HCT116 (cell line): Measurements from ENCODE around the gene FCER1G. TPM values are rescaled to one million over a fixed set of nuclear protein-coding genes. Genes with fewer than 3 reads are reported as not detected.

Experiments used
- ATAC-seq: fragments of 200-7000 bp; cut with Tn5 transposase; 2 replicates; pipeline ENCODE4 v1.9.1; 2020; ENCODE audit warnings: mild to moderate bottlenecking, moderate library complexity
- BruUV-seq: library from RNA; stranded (reverse); fragments of 400-500 nt; replicated peaks from 2 replicates; lab custom pipeline; 2021; lab: Mats Ljungman, UMichigan
- CTCF ChIA-PET: fragments of 300-600 bp; sonication (Branson Sonifier 250); formaldehyde crosslinking; loops from one replicate; lab custom pipeline; 2021; ENCODE audit warnings: antibody characterized with exemption; lab: Charles Lee
- POLR2A ChIA-PET: fragments of 300-600, 350-600 bp; sonication (Branson Sonifier 250); formaldehyde crosslinking; loops from one replicate; lab custom pipeline; 2021; ENCODE audit warnings: antibody characterized with exemption; lab: Charles Lee
- RAD21 ChIA-PET, 2 experiments: fragments of 300-600 bp; sonication (Branson Sonifier 250); formaldehyde crosslinking; loops; one replicate each; lab custom pipeline; 2023; ENCODE audit warnings: low total read pairs in 2 of 2; ENCODE audit not compliant: uncharacterized antibody in 2 of 2, unreplicated experiment in 2 of 2, low non-redundant PET in 1 of 2; lab: Charles Lee
- DNase-seq: peaks from one replicate; pipeline ENCODE4 v3.0.0-alpha.2; 2010; ENCODE audit warnings: low read depth, low spot score
- H2AFZ ChIP-seq: fragments of 200-600 bp; shearing (Covaris generic), sonication (generic); 2 replicates; pipeline ENCODE4 v1.6.1; 2017; ENCODE audit warnings: low read depth, mixed run types, mixed read lengths, antibody characterized with exemption, low read length; ENCODE audit not compliant: poor library complexity, severe bottlenecking
- H3K27ac ChIP-seq: 2 replicates; pipeline ENCODE4 v1.5.1; 2012; ENCODE audit warnings: low read depth, low read length
- H3K27me3 ChIP-seq: fragments of 200-600 bp; sonication (generic); 2 replicates; pipeline ENCODE4 v1.6.1; 2016; ENCODE audit warnings: mixed run types, low read length, mixed read lengths; ENCODE audit not compliant: insufficient read depth
- H3K36me3 ChIP-seq, 2 experiments: fragments of 200-500 bp in 1 of 2; fragments of 200-600 bp in 1 of 2; sonication (Bioruptor generic) in 1 of 2; sonication (generic) in 1 of 2; 2 replicates each; pipeline versions ENCODE4 v1.5.1 to v1.6.1; 2014 to 2016; ENCODE audit warnings: low read length in 2 of 2, inconsistent platforms in 1 of 2, mixed read lengths in 1 of 2, mixed run types in 1 of 2; ENCODE audit not compliant: insufficient read depth in 2 of 2, control insufficient read depth in 1 of 2
- H3K4me1 ChIP-seq, 2 experiments: fragments of 200-600 bp in 1 of 2; sonication (generic) in 1 of 2; 2 replicates each; pipeline versions ENCODE4 v1.5.1 to v1.6.1; 2012 to 2017; ENCODE audit warnings: low read length in 2 of 2, inconsistent platforms in 1 of 2, mild to moderate bottlenecking in 1 of 2, mixed read lengths in 1 of 2, mixed run types in 1 of 2, moderate library complexity in 1 of 2; ENCODE audit not compliant: insufficient read depth in 2 of 2, control insufficient read depth in 1 of 2
- H3K4me2 ChIP-seq: fragments of 200-600 bp; sonication (generic); 2 replicates; pipeline ENCODE4 v1.6.1; 2017; ENCODE audit warnings: mixed run types, low read length, mixed read lengths
- H3K4me3 ChIP-seq, 2 experiments: fragments of 200-600 bp in 1 of 2; sonication (generic) in 1 of 2; replicated peaks in 1 of 2; 2 replicates each; pipeline ENCODE4 v1.5.1; 2011 to 2016; ENCODE audit warnings: low read length in 2 of 2, control low read depth in 1 of 2, low read depth in 1 of 2, mild to moderate bottlenecking in 1 of 2, mixed read lengths in 1 of 2, mixed run types in 1 of 2
- H3K79me2 ChIP-seq: fragments of 200-600 bp; sonication (generic); 2 replicates; pipeline ENCODE4 v1.6.1; 2017; ENCODE audit warnings: mild to moderate bottlenecking, mixed run types, low read length, moderate library complexity, mixed read lengths; ENCODE audit not compliant: insufficient read depth
- H3K9ac ChIP-seq: fragments of 200-600 bp; sonication (generic); 2 replicates; pipeline ENCODE4 v1.6.1; 2016; ENCODE audit warnings: low read length, mixed read lengths
- H3K9me2 ChIP-seq: fragments of 200-600 bp; sonication (generic), shearing (Covaris generic); 2 replicates; pipeline ENCODE4 v1.6.1; 2017; ENCODE audit warnings: mixed run types, mild to moderate bottlenecking, moderate library complexity; ENCODE audit not compliant: insufficient read depth
- H3K9me3 ChIP-seq, 2 experiments: fragments of 200-500 bp in 1 of 2; fragments of 200-600 bp in 1 of 2; sonication (Bioruptor generic) in 1 of 2; sonication (generic) in 1 of 2; 2 replicates each; pipeline ENCODE4 v1.6.1; 2014 to 2017; ENCODE audit warnings: low read length in 2 of 2, mixed read lengths in 2 of 2, inconsistent platforms in 1 of 2, low read depth in 1 of 2, mild to moderate bottlenecking in 1 of 2, mixed run types in 1 of 2, moderate library complexity in 1 of 2; ENCODE audit not compliant: control insufficient read depth in 1 of 2, insufficient read depth in 1 of 2
- H4K20me1 ChIP-seq: fragments of 200-600 bp; sonication (generic), shearing (Covaris generic); 2 replicates; pipeline ENCODE4 v1.6.1; 2017; ENCODE audit warnings: mixed run types, mild to moderate bottlenecking, moderate library complexity; ENCODE audit not compliant: insufficient read depth
- CBX3 ChIP-seq: IDR thresholded peaks from 2 replicates; pipeline ENCODE4 v1.6.1; 2012; ENCODE audit warnings: low read depth
- CEBPB ChIP-seq: IDR thresholded peaks from 2 replicates; pipeline ENCODE4 v1.6.1; 2012; ENCODE audit warnings: low read depth
- ELF1 ChIP-seq: IDR thresholded peaks from 2 replicates; pipeline ENCODE4 v1.6.1; 2012; ENCODE audit warnings: low read depth, borderline replicate concordance
- FOSL1 ChIP-seq: IDR thresholded peaks from 2 replicates; pipeline ENCODE4 v1.6.1; 2012; ENCODE audit warnings: low read depth
- POLR2A ChIP-seq: IDR thresholded peaks from 2 replicates; pipeline ENCODE4 v1.7.0; 2011; ENCODE audit warnings: borderline replicate concordance; ENCODE audit not compliant: insufficient read depth, insufficient read length; ENCODE audit errors: extremely low read depth
- POLR2AphosphoS5 ChIP-seq: IDR thresholded peaks from 2 replicates; pipeline ENCODE4 v1.6.1; 2011; ENCODE audit warnings: mild to moderate bottlenecking, low read depth, low read length, moderate library complexity
- SIN3A ChIP-seq: IDR thresholded peaks from 2 replicates; pipeline ENCODE4 v1.6.1; 2012; ENCODE audit warnings: low read depth
- SP1 ChIP-seq: IDR thresholded peaks from 2 replicates; pipeline ENCODE4 v1.6.1; 2012; ENCODE audit warnings: low read depth
- SRF ChIP-seq: IDR thresholded peaks from 2 replicates; pipeline ENCODE4 v1.6.1; 2012; ENCODE audit warnings: low read depth
- TCF7L2 ChIP-seq: IDR thresholded peaks from 2 replicates; pipeline ENCODE4 v1.7.0; 2011; ENCODE audit warnings: borderline replicate concordance, inconsistent platforms; ENCODE audit not compliant: insufficient read depth, insufficient read length; ENCODE audit errors: extremely low read depth
- YY1 ChIP-seq: IDR thresholded peaks from 2 replicates; pipeline ENCODE4 v1.6.1; 2011; ENCODE audit warnings: low read length, low read depth, moderate library complexity, mild to moderate bottlenecking; ENCODE audit not compliant: insufficient replicate concordance; ENCODE audit errors: extremely low read depth
- ZFX ChIP-seq: fragments of 450-650 bp; IDR thresholded peaks from 2 replicates; pipeline ENCODE4 v1.6.1; 2017
- ZNF274 ChIP-seq: fragments of 200-500 bp; sonication (Bioruptor generic); IDR thresholded peaks from 2 replicates; pipeline ENCODE4 v1.6.1; 2014; ENCODE audit warnings: mild to moderate bottlenecking, low read depth, low read length, inconsistent platforms
- intact Hi-C: fragments of 100-400 bp; cut with micrococcal nuclease; formaldehyde crosslinking; loops from 2 replicates; pipeline ENCODE4 v1.10.0; 2022
- total RNA-seq: library from RNA; stranded (reverse); gene quantifications from one replicate; pipeline ENCODE4 v1.2.1, GENCODE V29; 2021; ENCODE audit not compliant: unreplicated experiment
- TF ChIP-seq, protein P1 (sequence below), 3 experiments: fragments of 200-600 bp in 1 of 3; sonication (generic) in 1 of 3; IDR thresholded peaks in 2 of 3; conservative IDR thresholded peaks in 1 of 3; 2 replicates each; pipeline ENCODE4 v1.5.1; 2012 to 2017; ENCODE audit warnings: low read depth in 2 of 3, low read length in 2 of 3, antibody characterized with exemption in 1 of 3, borderline replicate concordance in 1 of 3, control low read depth in 1 of 3, mild to moderate bottlenecking in 1 of 3, mixed read lengths in 1 of 3, mixed run types in 1 of 3, moderate library complexity in 1 of 3; ENCODE audit not compliant: insufficient read depth in 1 of 3
- TF ChIP-seq, protein P2 (sequence below): IDR thresholded peaks from 2 replicates; pipeline ENCODE4 v1.6.1; 2012
- TF ChIP-seq, protein P3 (sequence below): IDR thresholded peaks from 2 replicates; pipeline ENCODE4 v1.6.1; 2012; ENCODE audit warnings: low read depth

FCER1G gene
- total RNA-seq, 1 experiment from 2014 or later = 0.86 TPM

DNA sequence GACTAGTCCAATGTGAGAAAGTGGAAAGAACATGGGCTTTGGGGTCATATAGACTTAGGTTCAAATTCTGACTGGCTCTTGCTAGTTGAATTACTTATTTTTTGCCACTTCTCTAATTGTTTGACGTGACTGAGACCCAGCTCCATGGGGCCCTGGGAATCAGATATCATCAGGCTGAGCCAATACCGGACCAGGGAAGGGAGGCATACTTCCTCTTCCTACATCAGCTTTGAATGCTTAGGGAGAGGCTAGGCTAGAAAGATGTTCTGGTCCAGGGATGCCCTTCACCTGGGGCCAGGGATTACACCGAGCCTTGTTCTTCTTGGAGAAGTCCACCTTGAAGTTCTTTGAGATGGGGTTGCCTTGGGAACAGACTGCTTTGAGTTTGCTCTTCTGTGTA lies 26.6 kb downstream of the FCER1G start:
- no peaks in the 10 kb centered on the region for H3K79me2 ChIP-seq
- no TSS peak for BruUV-seq
- H3K36me3 ChIP-seq = no peaks in the 10 kb centered on the region
- POLR2A ChIA-PET = no interaction called here
- H3K4me2 ChIP-seq = no peak overlapping the region
- CTCF ChIA-PET = no interaction called here
- H2AFZ ChIP-seq = no peak overlapping the region
- no peak overlapping the region for H3K27ac ChIP-seq
- ATAC-seq = no peak
- H3K4me1 ChIP-seq = peaks cover 0 to 8% of the 10 kb centered on the region in 2 experiments; a peak in 2 of 4 replicates
- TF ChIP-seq TCF7L2 = no peak
- TF ChIP-seq CEBPB = no peak
- no peak for TF ChIP-seq SIN3A
- no peak for TF ChIP-seq SP1
- no peak for TF ChIP-seq POLR2AphosphoS5
- no peak for TF ChIP-seq CBX3
- no peak for TF ChIP-seq ZFX
- no peak for TF ChIP-seq YY1
- TF ChIP-seq SRF = no peak
- H3K27me3 ChIP-seq = no peaks in the 10 kb centered on the region
- no peak overlapping the region for H3K9ac ChIP-seq
- no peaks in the 10 kb centered on the region for H3K9me2 ChIP-seq
- no peaks in the 10 kb centered on the region for H3K9me3 ChIP-seq
- H3K4me3 ChIP-seq = no peak overlapping the region
- no peaks in the 10 kb centered on the region for H4K20me1 ChIP-seq
- DNase-seq = no peak
- intact Hi-C loops = no loop called here
- RAD21 ChIA-PET = no interaction called here

DNA sequence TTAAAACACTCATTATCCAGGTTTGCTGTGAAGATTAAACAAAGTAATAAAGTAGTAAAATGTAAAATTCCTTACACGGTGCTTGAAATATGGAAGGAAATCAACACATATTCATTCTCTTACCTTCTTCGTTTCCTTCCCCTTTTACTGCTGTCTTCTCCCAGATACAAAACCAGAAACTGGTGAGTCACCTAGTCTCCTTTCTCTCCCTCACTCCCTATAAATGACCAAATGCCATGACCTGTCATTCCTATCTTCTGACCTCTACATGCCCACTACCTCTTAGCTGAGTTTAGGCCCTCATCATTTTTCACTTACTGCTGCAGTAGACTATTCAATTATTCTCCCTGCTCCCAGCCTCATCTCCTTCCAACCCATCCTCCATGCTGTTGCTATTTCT lies 27.2 kb downstream of the FCER1G start:
- no peaks in the 10 kb centered on the region for H4K20me1 ChIP-seq
- CTCF ChIA-PET = no interaction called here
- RAD21 ChIA-PET = no interaction called here
- BruUV-seq = no TSS peak
- H2AFZ ChIP-seq = no peak overlapping the region
- no peaks in the 10 kb centered on the region for H3K79me2 ChIP-seq
- no peaks in the 10 kb centered on the region for H3K27me3 ChIP-seq
- no peak for ATAC-seq
- peaks cover 0 to 8% of the 10 kb centered on the region in 2 experiments; a peak in 2 of 4 replicates for H3K4me1 ChIP-seq
- H3K9me2 ChIP-seq = no peaks in the 10 kb centered on the region
- no peak overlapping the region for H3K4me2 ChIP-seq
- intact Hi-C loops = no loop called here
- DNase-seq = no peak
- no peaks in the 10 kb centered on the region for H3K36me3 ChIP-seq
- no peak overlapping the region for H3K9ac ChIP-seq
- POLR2A ChIA-PET = no interaction called here
- no peak overlapping the region for H3K4me3 ChIP-seq
- H3K27ac ChIP-seq = no peak overlapping the region
- H3K9me3 ChIP-seq = no peaks in the 10 kb centered on the region
- TF ChIP-seq YY1 = no peak
- no peak for TF ChIP-seq POLR2A
- no peak for TF ChIP-seq ELF1
- TF ChIP-seq FOSL1 = no peak
- TF ChIP-seq, protein P1, sequence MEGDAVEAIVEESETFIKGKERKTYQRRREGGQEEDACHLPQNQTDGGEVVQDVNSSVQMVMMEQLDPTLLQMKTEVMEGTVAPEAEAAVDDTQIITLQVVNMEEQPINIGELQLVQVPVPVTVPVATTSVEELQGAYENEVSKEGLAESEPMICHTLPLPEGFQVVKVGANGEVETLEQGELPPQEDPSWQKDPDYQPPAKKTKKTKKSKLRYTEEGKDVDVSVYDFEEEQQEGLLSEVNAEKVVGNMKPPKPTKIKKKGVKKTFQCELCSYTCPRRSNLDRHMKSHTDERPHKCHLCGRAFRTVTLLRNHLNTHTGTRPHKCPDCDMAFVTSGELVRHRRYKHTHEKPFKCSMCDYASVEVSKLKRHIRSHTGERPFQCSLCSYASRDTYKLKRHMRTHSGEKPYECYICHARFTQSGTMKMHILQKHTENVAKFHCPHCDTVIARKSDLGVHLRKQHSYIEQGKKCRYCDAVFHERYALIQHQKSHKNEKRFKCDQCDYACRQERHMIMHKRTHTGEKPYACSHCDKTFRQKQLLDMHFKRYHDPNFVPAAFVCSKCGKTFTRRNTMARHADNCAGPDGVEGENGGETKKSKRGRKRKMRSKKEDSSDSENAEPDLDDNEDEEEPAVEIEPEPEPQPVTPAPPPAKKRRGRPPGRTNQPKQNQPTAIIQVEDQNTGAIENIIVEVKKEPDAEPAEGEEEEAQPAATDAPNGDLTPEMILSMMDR (IDR thresholded peaks at IDR 0.05 in 2 of 3, conservative IDR thresholded peaks at IDR 0.05 in 1 of 3; ENCODE audit: borderline replicate concordance in 1 of 3, insufficient read depth in 1 of 3, low read depth in 2 of 3, low read length in 2 of 3) = no peak
- TF ChIP-seq, protein P2, sequence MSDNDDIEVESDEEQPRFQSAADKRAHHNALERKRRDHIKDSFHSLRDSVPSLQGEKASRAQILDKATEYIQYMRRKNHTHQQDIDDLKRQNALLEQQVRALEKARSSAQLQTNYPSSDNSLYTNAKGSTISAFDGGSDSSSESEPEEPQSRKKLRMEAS = no peak
- no peak for TF ChIP-seq ZNF274
- TF ChIP-seq, protein P3, sequence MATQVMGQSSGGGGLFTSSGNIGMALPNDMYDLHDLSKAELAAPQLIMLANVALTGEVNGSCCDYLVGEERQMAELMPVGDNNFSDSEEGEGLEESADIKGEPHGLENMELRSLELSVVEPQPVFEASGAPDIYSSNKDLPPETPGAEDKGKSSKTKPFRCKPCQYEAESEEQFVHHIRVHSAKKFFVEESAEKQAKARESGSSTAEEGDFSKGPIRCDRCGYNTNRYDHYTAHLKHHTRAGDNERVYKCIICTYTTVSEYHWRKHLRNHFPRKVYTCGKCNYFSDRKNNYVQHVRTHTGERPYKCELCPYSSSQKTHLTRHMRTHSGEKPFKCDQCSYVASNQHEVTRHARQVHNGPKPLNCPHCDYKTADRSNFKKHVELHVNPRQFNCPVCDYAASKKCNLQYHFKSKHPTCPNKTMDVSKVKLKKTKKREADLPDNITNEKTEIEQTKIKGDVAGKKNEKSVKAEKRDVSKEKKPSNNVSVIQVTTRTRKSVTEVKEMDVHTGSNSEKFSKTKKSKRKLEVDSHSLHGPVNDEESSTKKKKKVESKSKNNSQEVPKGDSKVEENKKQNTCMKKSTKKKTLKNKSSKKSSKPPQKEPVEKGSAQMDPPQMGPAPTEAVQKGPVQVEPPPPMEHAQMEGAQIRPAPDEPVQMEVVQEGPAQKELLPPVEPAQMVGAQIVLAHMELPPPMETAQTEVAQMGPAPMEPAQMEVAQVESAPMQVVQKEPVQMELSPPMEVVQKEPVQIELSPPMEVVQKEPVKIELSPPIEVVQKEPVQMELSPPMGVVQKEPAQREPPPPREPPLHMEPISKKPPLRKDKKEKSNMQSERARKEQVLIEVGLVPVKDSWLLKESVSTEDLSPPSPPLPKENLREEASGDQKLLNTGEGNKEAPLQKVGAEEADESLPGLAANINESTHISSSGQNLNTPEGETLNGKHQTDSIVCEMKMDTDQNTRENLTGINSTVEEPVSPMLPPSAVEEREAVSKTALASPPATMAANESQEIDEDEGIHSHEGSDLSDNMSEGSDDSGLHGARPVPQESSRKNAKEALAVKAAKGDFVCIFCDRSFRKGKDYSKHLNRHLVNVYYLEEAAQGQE = no peak
- no peak for TF ChIP-seq POLR2AphosphoS5
